Uterus (tissue), 4 donors: ENCODE data around the gene RNF5. TPM values are rescaled to one million over a fixed set of nuclear protein-coding genes. Genes with fewer than 3 reads are reported as not detected.
A peak's percentile ranks its signal among the peaks of the same experiment; 100 is the strongest.
"Not testable (repeated sequence)": the region's sequence is repeated elsewhere in the genome, so short reads cannot be mapped to it uniquely, and the experiment has no call there.

Experiments
- DNase-seq, 2 donors: peaks; one replicate each; pipeline ENCODE4 v3.0.0-alpha.2; 2019 to 2020
- H3K27ac ChIP-seq, 2 donors: fragments of 200-600 bp; sonication (generic); 1 replicate in 1 of 2; 2 replicates in 1 of 2; pipeline ENCODE4 v1.5.1; 2016 to 2018
- H3K27me3 ChIP-seq, 2 donors: fragments of 200-600 bp; sonication (generic); one replicate each; pipeline ENCODE4 v1.5.1; 2018 to 2019; ENCODE audit warnings: control low read depth in 1 of 2
- H3K36me3 ChIP-seq, 2 donors: fragments of 200-600 bp; sonication (generic); one replicate each; pipeline ENCODE4 v1.5.1; 2019; ENCODE audit warnings: control low read depth in 1 of 2
- H3K4me1 ChIP-seq, 2 donors: fragments of 200-600 bp; sonication (generic); one replicate each; pipeline ENCODE4 v1.5.1; 2018 to 2019; ENCODE audit warnings: control low read depth in 1 of 2
- H3K4me3 ChIP-seq, 2 donors: fragments of 200-600 bp; sonication (generic); 1 replicate in 1 of 2; 2 replicates in 1 of 2; pipeline ENCODE4 v1.5.1; 2018 to 2019; ENCODE audit warnings: mild to moderate bottlenecking in 1 of 2
- H3K9me3 ChIP-seq, 2 donors: fragments of 200-600 bp; sonication (generic); one replicate each; pipeline ENCODE4 v1.5.1; 2019; ENCODE audit warnings: control low read depth in 1 of 2
- POLR2A ChIP-seq, 2 donors: fragments of 450-650 bp; IDR thresholded peaks; one replicate each; pipeline ENCODE4 v1.6.1; 2016; ENCODE audit warnings: antibody characterized with exemption in 2 of 2, mild to moderate bottlenecking in 1 of 2, moderate library complexity in 1 of 2
- intact Hi-C: fragments of 100-400 bp; cut with DNase I; formaldehyde crosslinking; loops from one replicate; pipeline ENCODE4 v1.15.1; 2023; ENCODE audit warnings: low total_unique reads
- total RNA-seq, 4 donors: library from RNA; depleted of rRNA in 3 of 4; stranded (reverse); fragments of >200 nt in 3 of 4; gene quantifications; one replicate each; pipeline versions ENCODE4 v1.1.0 to v1.2.4, GENCODE V29; 2014 to 2023
- TF ChIP-seq, protein P1 (sequence below), 4 experiments: fragments of 200-600 bp in 2 of 4; fragments of 450-650 bp in 2 of 4; sonication (generic) in 2 of 4; IDR thresholded peaks; one replicate each; pipeline ENCODE4 v1.5.1; 2016 to 2019; ENCODE audit warnings: antibody characterized with exemption in 4 of 4, mild to moderate bottlenecking in 2 of 4, moderate library complexity in 1 of 4
- donor health status: DM: yes; HTN: yes; CAD: no.

RNF5 gene
- total RNA-seq, 4 donors from 2014 or later = 45.6 to 84.7 (median 56.3) TPM

DNA sequence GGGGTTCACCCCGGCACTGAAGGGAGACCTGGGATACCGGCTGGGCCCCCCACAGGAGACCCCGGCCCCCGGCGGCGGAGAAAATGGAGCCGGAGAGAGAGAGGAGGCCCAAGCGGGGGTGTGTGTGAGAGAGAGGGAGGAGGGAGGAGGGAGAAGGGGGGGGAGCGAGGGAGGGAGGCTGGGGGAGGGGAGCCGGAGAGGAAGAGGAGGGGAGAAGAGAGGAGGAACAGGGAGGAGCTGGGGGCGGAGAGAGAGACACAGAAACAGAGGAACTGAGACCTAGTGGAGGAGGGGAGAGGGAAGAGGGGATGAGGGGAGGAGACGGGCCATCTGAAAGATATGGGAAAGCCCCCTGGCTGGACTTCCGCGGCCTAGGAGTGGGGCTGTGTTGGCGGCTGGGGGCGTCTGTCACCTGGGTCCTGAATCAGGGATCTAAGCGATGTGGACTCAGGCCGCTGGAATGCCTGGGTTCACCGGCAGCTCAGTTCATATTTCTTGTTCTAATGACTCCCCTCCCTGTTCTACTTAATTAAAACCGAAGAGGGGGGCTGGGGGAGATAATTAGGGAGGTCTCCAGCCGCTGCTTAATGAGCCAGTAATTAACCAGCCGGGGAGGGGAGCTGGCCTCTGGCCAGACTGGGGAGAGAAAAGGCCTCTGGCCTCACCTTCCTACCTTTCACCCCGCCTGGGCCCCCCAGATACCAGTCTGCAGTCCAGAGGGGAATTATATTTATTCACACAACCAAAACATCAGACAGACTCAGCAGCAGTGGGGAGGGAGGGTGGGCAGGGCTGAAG is 12.0 kb downstream of the RNF5 start, which contains the start of gene PBX2:
PBX2 (minus strand) TSS at position 149 of the 798 bp plus-strand sequence. CDS start 287 bp downstream, outside the sequence.
- H3K27me3 ChIP-seq = no peaks in the 10 kb centered on the region
- H3K9me3 ChIP-seq = no peaks in the 10 kb centered on the region
- intact Hi-C loops = no loop called here
- peak; percentile 91 to 97 for DNase-seq
- no peaks in the 10 kb centered on the region for H3K4me1 ChIP-seq
- H3K36me3 ChIP-seq = no peaks in the 10 kb centered on the region
- peak within 1 kb of the TSS; percentile 98 to 100 for H3K27ac ChIP-seq
- H3K4me3 ChIP-seq = peak within 1 kb of the TSS; percentile 85 to 98
- TF ChIP-seq POLR2A (IDR thresholded peaks at IDR 0.05) = peak; percentile 86 to 96
- TF ChIP-seq, protein P1, sequence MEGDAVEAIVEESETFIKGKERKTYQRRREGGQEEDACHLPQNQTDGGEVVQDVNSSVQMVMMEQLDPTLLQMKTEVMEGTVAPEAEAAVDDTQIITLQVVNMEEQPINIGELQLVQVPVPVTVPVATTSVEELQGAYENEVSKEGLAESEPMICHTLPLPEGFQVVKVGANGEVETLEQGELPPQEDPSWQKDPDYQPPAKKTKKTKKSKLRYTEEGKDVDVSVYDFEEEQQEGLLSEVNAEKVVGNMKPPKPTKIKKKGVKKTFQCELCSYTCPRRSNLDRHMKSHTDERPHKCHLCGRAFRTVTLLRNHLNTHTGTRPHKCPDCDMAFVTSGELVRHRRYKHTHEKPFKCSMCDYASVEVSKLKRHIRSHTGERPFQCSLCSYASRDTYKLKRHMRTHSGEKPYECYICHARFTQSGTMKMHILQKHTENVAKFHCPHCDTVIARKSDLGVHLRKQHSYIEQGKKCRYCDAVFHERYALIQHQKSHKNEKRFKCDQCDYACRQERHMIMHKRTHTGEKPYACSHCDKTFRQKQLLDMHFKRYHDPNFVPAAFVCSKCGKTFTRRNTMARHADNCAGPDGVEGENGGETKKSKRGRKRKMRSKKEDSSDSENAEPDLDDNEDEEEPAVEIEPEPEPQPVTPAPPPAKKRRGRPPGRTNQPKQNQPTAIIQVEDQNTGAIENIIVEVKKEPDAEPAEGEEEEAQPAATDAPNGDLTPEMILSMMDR (IDR thresholded peaks at IDR 0.05) = peak in 2 of 4 experiments; percentile 11 to 22

DNA sequence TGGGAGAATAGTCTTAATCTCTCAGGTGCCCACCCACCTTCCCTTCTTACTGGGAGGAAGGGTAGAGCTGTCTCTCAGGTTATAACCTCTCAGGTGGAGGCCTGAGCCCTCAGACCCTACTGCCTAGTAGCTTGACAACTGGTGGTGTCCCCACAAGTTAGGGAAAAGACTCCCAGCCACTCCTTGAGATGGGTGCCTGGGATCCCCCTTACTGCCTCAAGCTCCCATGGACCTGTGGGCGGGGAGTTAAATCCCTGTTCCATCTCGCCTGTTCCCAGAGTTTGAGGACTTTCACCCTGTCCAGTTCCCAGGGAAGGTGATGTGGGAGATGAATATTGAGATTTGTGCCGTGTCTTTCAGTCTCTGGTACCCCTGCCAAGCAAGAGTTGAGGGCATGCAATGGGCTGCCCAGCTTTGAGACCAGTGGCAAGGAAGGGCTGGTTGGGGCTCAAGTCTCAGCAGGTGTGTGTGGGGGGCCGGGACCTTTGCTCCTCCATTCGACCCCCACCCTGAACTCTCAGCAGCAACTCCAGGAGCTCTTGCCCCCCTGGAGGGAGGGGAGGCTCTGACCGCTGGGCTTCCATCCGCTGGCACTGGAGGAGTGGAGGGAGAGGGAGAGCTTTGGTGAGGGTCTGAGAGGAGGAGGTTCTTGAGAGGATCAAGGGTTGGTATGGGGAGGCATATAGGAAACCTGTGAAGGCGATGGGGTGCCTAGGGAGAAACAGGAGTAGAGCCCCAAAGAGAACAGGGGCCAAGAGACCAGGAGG is 12.9 kb downstream of the RNF5 start:
- no peak for DNase-seq
- peak overlapping the region; percentile 98 to 100 for H3K27ac ChIP-seq
- no peak for TF ChIP-seq POLR2A (IDR thresholded peaks at IDR 0.05)
- TF ChIP-seq, protein P1 (IDR thresholded peaks at IDR 0.05) = no peak
- H3K27me3 ChIP-seq = no peaks in the 10 kb centered on the region
- no peaks in the 10 kb centered on the region for H3K4me1 ChIP-seq
- H3K4me3 ChIP-seq = no peak overlapping the region
- intact Hi-C loops = no loop called here
- no peaks in the 10 kb centered on the region for H3K9me3 ChIP-seq
- H3K36me3 ChIP-seq = no peaks in the 10 kb centered on the region

DNA sequence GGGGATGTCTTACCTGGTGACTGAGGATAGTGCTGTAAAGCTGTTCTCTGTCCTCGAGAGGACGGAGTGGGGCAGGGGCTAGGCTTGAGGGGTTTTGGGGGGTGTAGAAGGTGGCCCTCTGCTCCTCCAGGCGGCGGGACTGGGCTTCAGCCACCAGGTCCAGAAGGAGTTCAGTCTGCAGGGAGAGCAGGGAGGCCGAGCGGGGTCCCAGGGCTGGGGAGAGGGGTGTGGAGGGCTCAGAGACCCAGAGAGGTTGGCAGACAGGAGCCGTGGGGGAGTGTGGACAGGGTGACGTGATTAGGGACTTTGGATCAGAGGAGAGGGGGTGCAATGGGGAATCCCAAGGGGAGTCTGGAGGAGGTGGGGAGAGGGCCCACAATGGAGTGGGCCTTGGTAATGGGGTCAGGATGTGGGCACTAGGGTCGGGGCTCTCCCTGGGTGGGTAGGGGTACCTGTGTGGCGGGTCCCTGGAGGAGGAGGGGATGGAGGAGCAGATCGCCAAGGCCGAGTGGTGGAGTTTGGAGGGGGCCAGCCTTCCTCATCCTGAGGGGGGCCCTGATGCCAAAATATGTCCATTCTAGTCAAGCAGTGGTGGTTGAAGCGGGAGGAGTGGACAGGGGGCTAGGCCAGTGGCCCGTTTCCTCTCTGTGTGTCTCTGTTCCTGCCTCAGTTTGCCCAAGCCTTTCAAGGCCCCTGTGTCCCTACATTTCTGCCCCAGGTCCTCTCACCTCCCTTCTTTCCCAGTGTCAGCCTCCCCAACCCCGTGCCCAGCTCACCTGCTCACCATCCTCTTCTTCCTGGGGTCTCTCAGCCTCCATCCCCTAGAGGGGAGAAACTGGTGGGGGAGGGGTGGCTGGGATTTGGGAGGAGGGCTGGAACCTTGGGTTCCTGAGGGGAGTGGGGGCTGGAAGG is 13.7 kb downstream of the RNF5 start:
- DNase-seq = no peak
- TF ChIP-seq, protein P1 (IDR thresholded peaks at IDR 0.05) = no peak
- TF ChIP-seq POLR2A (IDR thresholded peaks at IDR 0.05) = no peak
- H3K9me3 ChIP-seq = no peaks in the 10 kb centered on the region
- H3K27me3 ChIP-seq = no peaks in the 10 kb centered on the region
- peaks cover 0 to 3% of the 10 kb centered on the region in 2 donors for H3K4me1 ChIP-seq
- H3K27ac ChIP-seq = peak overlapping the region; percentile 98 to 100
- no peaks in the 10 kb centered on the region for H3K36me3 ChIP-seq
- H3K4me3 ChIP-seq = no peak overlapping the region
- intact Hi-C loops = no loop called here

DNA sequence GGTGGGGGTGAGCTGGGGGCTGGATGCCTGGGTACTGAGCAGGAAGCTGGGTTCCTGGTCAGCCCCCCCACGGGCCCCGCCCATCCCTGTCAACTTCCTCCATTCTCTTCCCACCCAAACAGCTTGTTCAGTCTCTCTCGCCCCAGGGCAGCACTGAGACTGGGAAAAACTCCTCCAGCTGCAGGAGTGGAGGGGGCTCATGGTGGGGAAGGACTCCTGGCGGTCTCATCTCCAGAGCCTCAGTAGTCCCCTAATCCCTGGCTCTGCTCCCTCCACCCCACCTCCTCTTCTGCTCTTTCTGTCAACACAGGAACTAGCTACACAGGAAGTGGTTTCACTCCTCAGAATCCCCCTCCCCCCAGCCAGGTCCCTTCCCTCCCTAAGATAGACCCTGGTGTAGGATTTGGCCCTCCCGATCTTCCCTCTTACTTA is 14.4 kb downstream of the RNF5 start, which contains the start of gene GPSM3:
GPSM3 (minus strand) TSS at position 36 of the 432 bp plus-strand sequence. CDS start 130 bp downstream, outside the sequence.
- Histone ChIP-seq H3K27me3 (no peaks in the 10 kb centered on the region), H3K9me3 (no peaks in the 10 kb centered on the region), H3K27ac (peak within 1 kb of the TSS; percentile 98 to 100), H3K4me1 (peaks cover 3 to 7% of the 10 kb centered on the region in 2 donors), H3K4me3 (no peak within 1 kb of the TSS), H3K36me3 (no peaks in the 10 kb centered on the region)
- DNase-seq = no peak
- intact Hi-C loops = no loop called here
- TF ChIP-seq, protein P1 (IDR thresholded peaks at IDR 0.05) = no peak
- TF ChIP-seq POLR2A (IDR thresholded peaks at IDR 0.05) = no peak

DNA sequence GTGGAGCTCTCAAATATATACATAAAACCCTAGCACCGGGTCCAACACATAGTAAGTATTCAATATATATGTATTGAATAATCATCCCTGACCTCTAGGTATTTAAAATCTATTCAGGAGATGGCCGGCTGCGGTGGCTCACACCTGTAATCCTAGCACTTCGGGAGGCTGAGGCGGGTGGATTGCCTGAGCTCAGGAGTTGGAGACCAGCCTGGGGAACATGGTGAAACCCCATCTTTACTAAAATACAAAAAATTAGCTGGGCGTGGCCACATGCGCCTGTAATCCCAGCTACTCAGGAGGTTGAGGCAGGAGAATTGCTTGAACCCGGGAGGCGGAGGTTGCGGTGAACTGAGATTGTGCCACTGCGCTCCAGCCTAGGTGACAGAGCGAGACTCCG is 14.9 kb downstream of the RNF5 start:
- H3K4me3 ChIP-seq, H3K4me1 ChIP-seq, H3K36me3 ChIP-seq, DNase-seq, H3K27me3 ChIP-seq, intact Hi-C loops, H3K9me3 ChIP-seq: not testable (repeated sequence)
- peak overlapping the region; percentile 98 to 100 for H3K27ac ChIP-seq
